Adrenal gland (tissue), 12 donors: ENCODE data around the gene MAGI2. TPM values are rescaled to one million over a fixed set of nuclear protein-coding genes. Genes with fewer than 3 reads are reported as not detected.

Source experiments
- DNase-seq, 7 donors: peaks; one replicate each; pipeline ENCODE4 v3.0.0-alpha.2; 2019 to 2020
- H3K27ac ChIP-seq, 5 donors: fragments of 200-600 bp; sonication (generic) in 4 of 5; 1 replicate in 3 of 5; 2 replicates in 2 of 5; pipeline versions ENCODE4 v1.5.1 to v1.8.0; 2016 to 2020; ENCODE audit warnings: mild to moderate bottlenecking in 1 of 5
- H3K27me3 ChIP-seq: fragments of 200-600 bp; 2 replicates; pipeline ENCODE4 v1.8.0; 2021
- H3K36me3 ChIP-seq, 2 donors: fragments of 200-600 bp; replicated peaks in 1 of 2; 1 replicate in 1 of 2; 2 replicates in 1 of 2; pipeline versions ENCODE4 v1.5.1 to v1.8.0; 2018 to 2022
- H3K4me1 ChIP-seq, 2 donors: fragments of 200-600 bp; replicated peaks in 1 of 2; 1 replicate in 1 of 2; 2 replicates in 1 of 2; pipeline versions ENCODE4 v1.5.1 to v1.8.0; 2018 to 2021
- H3K4me3 ChIP-seq, 4 donors: fragments of 200-600 bp; sonication (generic) in 3 of 4; one replicate each; pipeline ENCODE4 v1.5.1; 2016 to 2018
- H3K9me3 ChIP-seq, 3 donors: fragments of 200-600 bp; sonication (generic) in 1 of 3; replicated peaks in 1 of 3; 1 replicate in 2 of 3; 2 replicates in 1 of 3; pipeline versions ENCODE4 v1.5.1 to v1.8.0; 2016 to 2021
- POLR2A ChIP-seq, 2 donors: fragments of 450-650 bp; IDR thresholded peaks; one replicate each; pipeline ENCODE4 v1.6.1; 2017; ENCODE audit warnings: antibody characterized with exemption in 2 of 2, mild to moderate bottlenecking in 2 of 2, moderate library complexity in 1 of 2
- WGBS, 4 donors: extraction: QIAGEN DNeasy Blood & Tissue Kit in 2 of 4; methylation state at CpG; one replicate each; pipeline versions ENCODE4 v1.1.5 to v1.1.7; 2013 to 2017; 5-methylcytosine and 5-hydroxymethylcytosine counted together
- intact Hi-C, 2 donors: fragments of 100-400 bp; cut with DNase I; formaldehyde crosslinking; loops; one replicate each; pipeline versions ENCODE4 v1.14.1 to v1.15.0; 2022 to 2023
- polyA plus RNA-seq, 3 donors: library from polyadenylated mRNA; stranded (reverse); fragments of 200-250 nt in 2 of 3; fragments of 350-450 nt in 1 of 3; fragmentation: Illumina TruSeq in 1 of 3; extraction: RNeasy Lipid Tissue Mini Kit (QIAGEN cat#74804) in 1 of 3; gene quantifications; one replicate each; pipeline ENCODE4 v1.2.3, GENCODE V29; 2013 to 2014
- total RNA-seq, 9 donors: library from RNA; depleted of rRNA in 4 of 9; stranded (reverse); fragments of >200 nt in 4 of 9; fragments of 120-200 nt in 1 of 9; fragmentation: NEBNext Ultra II Directional in 1 of 9; extraction: Animal tissue kit (Norgen Biotek cat#: 25700) in 1 of 9; gene quantifications; one replicate each; pipeline versions ENCODE4 v1.1.0 to v1.2.4, GENCODE V29; 2013 to 2023
- TF ChIP-seq, protein P1 (sequence below), 6 experiments: fragments of 450-650 bp in 4 of 6; fragments of 200-600 bp in 2 of 6; sonication (generic) in 1 of 6; IDR thresholded peaks; 1 replicate in 5 of 6; 2 replicates in 1 of 6; pipeline versions ENCODE4 v1.5.1 to v1.8.0; 2016 to 2021; ENCODE audit warnings: antibody characterized with exemption in 6 of 6, mild to moderate bottlenecking in 2 of 6, moderate library complexity in 1 of 6
- donor health status: healthy with polysubstance abuse.
- donor health status: Bipolar disorder and iron deficiency.
- donor health status: DM: yes; HTN: yes; CAD: no.
- donor health status: DM: no; HTN: no; CAD: no.
- donor health status: DM: no; HTN: no; CAD: no.
- donor health status: DM: yes; HTN: yes; CAD: no.

MAGI2 gene
- total and polyA plus RNA-seq, 12 donors, result 3.2 to 37.1 (median 17.1) TPM

DNA sequence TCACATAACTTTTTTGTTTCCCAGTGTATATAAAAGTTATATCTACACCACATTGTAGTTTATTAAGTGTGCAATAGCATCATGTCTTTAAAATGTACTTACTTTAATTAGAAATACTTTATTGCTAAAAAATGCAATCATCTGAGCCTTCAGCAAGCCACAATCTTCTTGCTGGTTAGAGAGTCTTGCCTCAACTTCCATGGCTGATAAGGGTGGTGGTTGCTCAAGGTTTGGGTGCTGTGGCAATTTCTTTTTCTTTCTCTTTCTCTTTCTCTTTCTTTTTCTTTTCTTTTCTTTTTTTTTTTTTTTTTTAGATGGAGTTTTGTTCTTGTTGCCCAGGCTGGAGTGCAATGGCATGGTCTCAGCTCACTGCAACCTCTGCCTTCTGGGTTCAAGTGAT lies 360.0 kb downstream of the MAGI2 start:
- Histone ChIP-seq H3K27ac (no peak overlapping the region), H3K4me3 (no peak overlapping the region), H3K27me3 (no peaks in the 10 kb centered on the region), H3K36me3 (no peaks in the 10 kb centered on the region), H3K9me3 (no peaks in the 10 kb centered on the region), H3K4me1 (no peaks in the 10 kb centered on the region)
- intact Hi-C loops, result no loop called here
- no peak for DNase-seq
- TF ChIP-seq POLR2A (IDR thresholded peaks at IDR 0.05), result no peak
- TF ChIP-seq, protein P1, sequence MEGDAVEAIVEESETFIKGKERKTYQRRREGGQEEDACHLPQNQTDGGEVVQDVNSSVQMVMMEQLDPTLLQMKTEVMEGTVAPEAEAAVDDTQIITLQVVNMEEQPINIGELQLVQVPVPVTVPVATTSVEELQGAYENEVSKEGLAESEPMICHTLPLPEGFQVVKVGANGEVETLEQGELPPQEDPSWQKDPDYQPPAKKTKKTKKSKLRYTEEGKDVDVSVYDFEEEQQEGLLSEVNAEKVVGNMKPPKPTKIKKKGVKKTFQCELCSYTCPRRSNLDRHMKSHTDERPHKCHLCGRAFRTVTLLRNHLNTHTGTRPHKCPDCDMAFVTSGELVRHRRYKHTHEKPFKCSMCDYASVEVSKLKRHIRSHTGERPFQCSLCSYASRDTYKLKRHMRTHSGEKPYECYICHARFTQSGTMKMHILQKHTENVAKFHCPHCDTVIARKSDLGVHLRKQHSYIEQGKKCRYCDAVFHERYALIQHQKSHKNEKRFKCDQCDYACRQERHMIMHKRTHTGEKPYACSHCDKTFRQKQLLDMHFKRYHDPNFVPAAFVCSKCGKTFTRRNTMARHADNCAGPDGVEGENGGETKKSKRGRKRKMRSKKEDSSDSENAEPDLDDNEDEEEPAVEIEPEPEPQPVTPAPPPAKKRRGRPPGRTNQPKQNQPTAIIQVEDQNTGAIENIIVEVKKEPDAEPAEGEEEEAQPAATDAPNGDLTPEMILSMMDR (IDR thresholded peaks at IDR 0.05), result no peak

DNA sequence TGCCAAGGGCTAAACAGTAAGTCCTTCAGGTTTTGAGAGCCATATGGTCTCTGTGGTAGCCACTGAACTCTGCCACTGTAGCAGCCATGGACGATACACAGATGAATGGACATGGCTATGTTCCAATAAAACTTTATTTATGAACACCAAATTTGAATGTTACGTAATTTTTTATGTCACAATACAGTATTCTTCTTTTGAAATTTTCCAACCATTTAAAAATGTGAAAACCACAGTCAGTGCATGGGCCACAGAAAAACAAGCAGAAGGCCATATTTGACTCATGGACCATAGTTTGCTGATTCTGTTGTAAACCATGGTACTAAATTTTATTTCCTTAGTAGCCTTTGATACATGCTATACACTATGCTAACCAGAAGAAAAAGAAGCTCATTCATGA lies 361.8 kb downstream of the MAGI2 start:
- Histone ChIP-seq H3K27ac (no peak overlapping the region), H3K27me3 (no peaks in the 10 kb centered on the region), H3K9me3 (no peaks in the 10 kb centered on the region), H3K36me3 (no peaks in the 10 kb centered on the region), H3K4me3 (no peak overlapping the region), H3K4me1 (no peaks in the 10 kb centered on the region)
- TF ChIP-seq, protein P1 (IDR thresholded peaks at IDR 0.05), result no peak
- TF ChIP-seq POLR2A (IDR thresholded peaks at IDR 0.05), result no peak
- no peak for DNase-seq
- intact Hi-C loops, result no loop called here
- 67 to 81% (median 76%) methylated on average over 2 of the region's 2 CpGs for WGBS, 4 donors

DNA sequence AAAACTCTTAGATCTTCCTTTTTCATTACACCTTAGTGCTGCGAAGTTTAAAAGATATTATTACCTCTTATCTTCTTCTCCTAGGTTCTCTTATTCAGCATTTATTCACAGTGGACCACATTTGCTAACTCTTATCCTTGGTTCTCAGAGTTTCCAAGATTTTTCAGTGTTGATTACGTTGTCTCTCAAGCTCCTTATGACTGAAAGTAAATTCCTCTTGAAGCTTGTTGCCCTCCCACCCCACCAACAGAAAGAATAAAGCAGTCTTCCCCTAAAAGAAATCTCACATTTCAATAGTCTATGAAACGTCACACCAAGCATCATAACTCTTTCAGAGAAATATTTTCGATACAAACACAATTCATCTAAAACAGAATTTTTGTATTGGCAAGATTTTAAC lies 362.5 kb downstream of the MAGI2 start:
- Histone ChIP-seq H3K27ac (no peak overlapping the region), H3K9me3 (no peaks in the 10 kb centered on the region), H3K36me3 (no peaks in the 10 kb centered on the region), H3K4me1 (no peaks in the 10 kb centered on the region), H3K27me3 (no peaks in the 10 kb centered on the region), H3K4me3 (no peak overlapping the region)
- TF ChIP-seq, protein P1 (IDR thresholded peaks at IDR 0.05), result no peak
- TF ChIP-seq POLR2A (IDR thresholded peaks at IDR 0.05), result no peak
- intact Hi-C loops, result no loop called here
- no peak for DNase-seq
- 86 to 90% (median 88%) methylated on average over 4 of the region's 4 CpGs for WGBS, 4 donors

DNA sequence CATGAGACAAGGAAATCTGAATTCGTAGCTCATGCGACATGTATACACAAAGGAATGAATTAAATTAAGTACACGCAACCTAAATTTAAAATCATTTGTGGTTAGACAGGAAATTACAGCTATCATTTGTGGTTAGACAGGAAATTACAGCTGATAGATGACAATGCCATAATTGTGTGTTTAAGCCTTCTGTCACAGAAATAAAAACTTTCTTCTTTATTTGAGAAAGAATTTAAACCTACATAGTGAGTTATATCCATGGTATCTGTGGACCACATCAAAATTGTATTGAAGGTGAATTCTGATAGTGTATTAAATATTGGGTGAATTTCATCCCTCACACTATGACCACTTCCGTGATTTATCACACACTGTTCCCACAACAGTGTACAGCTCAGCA lies 362.9 kb downstream of the MAGI2 start:
- no peaks in the 10 kb centered on the region for H3K4me1 ChIP-seq
- no peak for DNase-seq
- H3K9me3 ChIP-seq, result peaks cover 0 to 1% (median 0%) of the 10 kb centered on the region in 3 donors
- H3K4me3 ChIP-seq, result no peak overlapping the region
- intact Hi-C loops, result no loop called here
- TF ChIP-seq, protein P1 (IDR thresholded peaks at IDR 0.05), result no peak
- TF ChIP-seq POLR2A (IDR thresholded peaks at IDR 0.05), result no peak
- no peaks in the 10 kb centered on the region for H3K27me3 ChIP-seq
- WGBS, 4 donors, result 64 to 84% (median 75%) methylated on average over 4 of the region's 4 CpGs
- H3K36me3 ChIP-seq, result no peaks in the 10 kb centered on the region
- no peak overlapping the region for H3K27ac ChIP-seq
